OCI-LY1 (cell line): ENCODE results near the gene ICOSLG.
A peak's percentile ranks its signal among the peaks of the same experiment; 100 is the strongest.

ENCODE experiments used
- H2AFZ ChIP-seq: fragments of 200-600 bp; sonication (generic), shearing (Covaris generic); 2 replicates; pipeline ENCODE4 v1.6.0; 2014; ENCODE audit warnings: antibody characterized with exemption, mild to moderate bottlenecking, low read length
- H3F3A ChIP-seq: fragments of 200-600 bp; sonication (generic), shearing (Covaris generic); 2 replicates; pipeline ENCODE4 v1.6.0; 2014; ENCODE audit warnings: mild to moderate bottlenecking, antibody characterized with exemption, low read length, moderate library complexity; ENCODE audit not compliant: insufficient read depth
- H3K27ac ChIP-seq: fragments of 200-600 bp; sonication (generic); 2 replicates; pipeline ENCODE4 v1.5.1; 2014; ENCODE audit warnings: low read length, mixed run types, mild to moderate bottlenecking, low read depth; ENCODE audit not compliant: poor library complexity, severe bottlenecking
- H3K27me3 ChIP-seq: fragments of 200-600 bp; sonication (generic); 2 replicates; pipeline ENCODE4 v1.6.0; 2014; ENCODE audit warnings: antibody characterized with exemption, mild to moderate bottlenecking, low read length, moderate library complexity; ENCODE audit not compliant: insufficient read depth
- H3K36me3 ChIP-seq: fragments of 200-600 bp; sonication (generic); 2 replicates; pipeline ENCODE4 v1.6.1; 2014; ENCODE audit warnings: mild to moderate bottlenecking, antibody characterized with exemption, low read length, moderate library complexity, mixed read lengths; ENCODE audit not compliant: insufficient read depth
- H3K4me1 ChIP-seq: fragments of 200-600 bp; sonication (generic); 2 replicates; pipeline ENCODE4 v1.5.1; 2014; ENCODE audit warnings: mild to moderate bottlenecking, low read length, moderate library complexity; ENCODE audit not compliant: insufficient read depth, severe bottlenecking
- H3K4me2 ChIP-seq: fragments of 200-600 bp; sonication (generic), shearing (Covaris generic); 2 replicates; pipeline ENCODE4 v1.6.1; 2014; ENCODE audit warnings: low read length
- H3K4me3 ChIP-seq: fragments of 200-600 bp; sonication (generic); 2 replicates; pipeline ENCODE4 v1.5.1; 2014; ENCODE audit warnings: low read length, low read depth, mild to moderate bottlenecking, mixed read lengths; ENCODE audit not compliant: poor library complexity, severe bottlenecking
- H3K79me2 ChIP-seq: fragments of 200-600 bp; shearing (Covaris generic); 2 replicates; pipeline ENCODE4 v1.6.1; 2016; ENCODE audit warnings: mixed run types, low read length, mixed read lengths; ENCODE audit not compliant: insufficient read depth
- H3K9ac ChIP-seq: fragments of 200-600 bp; sonication (generic), shearing (Covaris generic); 2 replicates; pipeline ENCODE4 v1.6.1; 2014; ENCODE audit warnings: mild to moderate bottlenecking, low read length, mixed read lengths
- H3K9me2 ChIP-seq: fragments of 200-600 bp; sonication (generic), shearing (Covaris generic); 2 replicates; pipeline ENCODE4 v1.6.1; 2014; ENCODE audit warnings: low read depth, mild to moderate bottlenecking, low read length, mixed read lengths
- H3K9me3 ChIP-seq: fragments of 200-600 bp; shearing (Covaris generic); 2 replicates; pipeline ENCODE4 v1.6.1; 2014; ENCODE audit warnings: low read length, mixed read lengths
- H4K20me1 ChIP-seq: fragments of 200-600 bp; sonication (generic), shearing (Covaris generic); 2 replicates; pipeline ENCODE4 v1.6.0; 2016; ENCODE audit warnings: mild to moderate bottlenecking, low read length; ENCODE audit not compliant: insufficient read depth
- CTCF ChIP-seq: fragments of 200-600 bp; sonication (generic), shearing (Covaris generic); IDR thresholded peaks from 2 replicates; pipeline ENCODE4 v1.5.1; 2017; ENCODE audit warnings: mild to moderate bottlenecking, antibody characterized with exemption, low read length, moderate library complexity, mixed read lengths
- EZH2 ChIP-seq: fragments of 200-600 bp; sonication (generic), shearing (Covaris generic); IDR thresholded peaks from 2 replicates; pipeline ENCODE4 v1.8.0; 2017; ENCODE audit warnings: borderline replicate concordance, mixed run types, mild to moderate bottlenecking, antibody characterized with exemption, low read length, moderate library complexity, mixed read lengths

The ICOSLG gene

GRCh38 chr21:44267655-44268142 lies 27.0 kb upstream of the ICOSLG start:
- no peaks in the 10 kb centered on the region for H3K79me2 ChIP-seq
- no peak overlapping the region for H3K4me2 ChIP-seq
- H3K9ac ChIP-seq, result no peak overlapping the region
- H3K27me3 ChIP-seq, result peaks cover 8% of the 10 kb centered on the region; the same call in 1 of the 2 replicates
- no peaks in the 10 kb centered on the region for H3K9me3 ChIP-seq
- TF ChIP-seq EZH2 (no peak), CTCF (peak; percentile 59)
- H3F3A ChIP-seq, result no peaks in the 10 kb centered on the region
- H2AFZ ChIP-seq, result no peak overlapping the region
- H3K27ac ChIP-seq, result no peak overlapping the region
- no peaks in the 10 kb centered on the region for H3K36me3 ChIP-seq
- no peak overlapping the region for H3K4me3 ChIP-seq
- no peaks in the 10 kb centered on the region for H4K20me1 ChIP-seq
- H3K9me2 ChIP-seq, result no peaks in the 10 kb centered on the region
- no peaks in the 10 kb centered on the region for H3K4me1 ChIP-seq

GRCh38 chr21:44265734-44266270 lies 25.1 kb upstream of the ICOSLG start:
- Histone ChIP-seq H3K27me3 (no peaks in the 10 kb centered on the region; the same call in 1 of the 2 replicates), H3F3A (no peaks in the 10 kb centered on the region), H4K20me1 (no peaks in the 10 kb centered on the region), H3K9me2 (no peaks in the 10 kb centered on the region), H3K9me3 (no peaks in the 10 kb centered on the region), H3K27ac (no peak overlapping the region), H3K79me2 (no peaks in the 10 kb centered on the region), H3K36me3 (no peaks in the 10 kb centered on the region), H2AFZ (no peak overlapping the region), H3K4me3 (no peak overlapping the region), H3K9ac (no peak overlapping the region), H3K4me1 (no peaks in the 10 kb centered on the region), H3K4me2 (no peak overlapping the region)
- TF ChIP-seq CTCF (no peak), EZH2 (no peak)

- no peak overlapping the region for H3K4me2 ChIP-seq
- no peaks in the 10 kb centered on the region for H3K9me3 ChIP-seq
- H3F3A ChIP-seq, result no peaks in the 10 kb centered on the region
- H3K36me3 ChIP-seq, result no peaks in the 10 kb centered on the region
- peaks cover 7% of the 10 kb centered on the region for H3K27me3 ChIP-seq
- H3K9ac ChIP-seq, result no peak overlapping the region
- H3K4me1 ChIP-seq, result no peaks in the 10 kb centered on the region
- no peak overlapping the region for H2AFZ ChIP-seq
- no peak overlapping the region for H3K4me3 ChIP-seq
- H3K9me2 ChIP-seq, result no peaks in the 10 kb centered on the region
- H3K27ac ChIP-seq, result no peak overlapping the region
- no peak for TF ChIP-seq CTCF
- no peak for TF ChIP-seq EZH2
- no peaks in the 10 kb centered on the region for H3K79me2 ChIP-seq
- H4K20me1 ChIP-seq, result no peaks in the 10 kb centered on the region
These were observed 23.0 kb upstream of the ICOSLG start for GRCh38 chr21:44263768-44264167.
